Stimulated activated CD4-positive, alpha-beta T cell treated with anti-CD3 and anti-CD28 coated beads, Interleukin-12 subunit alpha, Interleukin-12 subunit beta, amount 100 ng/mL, for 4 hours (primary cell): ENCODE measurements around the gene CKS1B.

Experiments
- DNase-seq: peaks from one replicate; pipeline ENCODE4 v3.0.0-alpha.2; 2020

Gene CKS1B

DNA sequence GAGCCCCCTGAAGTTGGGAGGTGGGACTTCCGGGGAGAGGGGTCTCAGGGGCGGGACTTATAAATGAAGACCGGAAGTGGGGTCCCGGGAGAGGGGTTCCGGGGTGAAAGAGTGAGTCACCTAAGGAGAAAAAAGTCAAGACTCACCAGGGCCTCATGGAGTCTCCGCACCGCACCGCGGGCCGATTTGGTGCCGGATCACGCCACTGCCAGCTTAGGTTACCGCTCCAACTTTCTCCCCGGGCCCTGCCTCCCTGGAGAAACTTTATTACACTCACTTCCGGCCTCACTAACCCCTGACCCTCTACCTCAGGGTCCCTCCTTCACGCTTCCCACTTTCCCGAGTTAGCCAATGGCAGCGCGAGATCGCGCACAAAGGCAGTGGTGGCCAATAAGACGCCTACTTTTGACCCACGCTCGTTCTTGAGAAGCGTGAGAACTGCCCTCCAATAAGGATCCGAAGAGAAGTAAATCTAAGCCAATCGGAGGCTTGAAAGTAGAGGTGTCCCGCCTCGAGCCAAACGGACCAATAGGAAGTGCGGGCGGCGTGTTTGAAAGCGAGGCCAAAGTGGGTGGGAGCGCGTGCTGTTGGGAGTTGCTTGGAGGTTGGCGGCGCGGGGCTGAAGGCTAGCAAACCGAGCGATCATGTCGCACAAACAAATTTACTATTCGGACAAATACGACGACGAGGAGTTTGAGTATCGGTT, at the start of gene CKS1B:
Gene CKS1B, plus strand, starts transcription at position 580 of the 706 bp plus-strand sequence. Its CDS starts 65 bp downstream, at position 645.
- peak; percentile 89 for DNase-seq

DNA sequence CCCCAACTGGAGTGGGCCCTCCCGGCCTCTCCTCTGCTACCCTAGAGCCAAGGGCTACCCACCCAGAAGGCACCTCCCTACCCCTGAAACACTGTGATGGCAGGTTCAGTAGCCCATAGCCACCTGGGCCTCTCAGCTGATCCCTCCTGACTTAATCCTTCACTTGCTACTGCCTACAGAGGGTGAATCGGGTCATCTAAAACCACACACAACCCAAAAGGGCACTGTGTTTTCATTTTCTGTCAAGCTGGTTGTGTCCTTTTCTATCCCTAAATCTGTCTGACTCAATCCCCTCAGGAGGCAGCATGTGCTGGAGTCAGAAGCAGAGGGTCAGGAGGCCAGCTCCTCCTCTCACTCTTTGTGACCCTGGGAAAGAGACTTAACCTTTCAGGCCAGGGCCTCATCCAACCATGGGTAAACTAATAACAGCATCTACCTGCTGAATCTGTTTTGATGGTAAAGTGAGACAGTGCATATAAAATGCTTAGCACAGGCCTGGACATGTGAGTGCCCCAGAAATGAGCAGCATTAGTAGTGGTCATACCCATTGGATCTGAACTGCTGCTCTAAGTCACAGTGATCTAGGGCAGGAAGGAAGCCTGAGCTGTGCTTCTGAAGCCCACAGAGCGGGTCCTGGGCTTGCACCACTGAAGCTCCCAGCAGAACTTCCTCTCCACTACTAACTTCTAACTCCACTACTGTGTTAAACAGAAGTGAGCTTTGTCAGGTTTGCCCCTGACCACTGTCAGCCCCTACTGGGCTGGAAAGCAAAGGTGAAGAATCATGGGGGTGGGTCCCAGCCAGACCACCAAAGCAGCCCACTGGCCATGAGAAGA, 48.9 kb upstream of the CKS1B start:
- no peak for DNase-seq

DNA sequence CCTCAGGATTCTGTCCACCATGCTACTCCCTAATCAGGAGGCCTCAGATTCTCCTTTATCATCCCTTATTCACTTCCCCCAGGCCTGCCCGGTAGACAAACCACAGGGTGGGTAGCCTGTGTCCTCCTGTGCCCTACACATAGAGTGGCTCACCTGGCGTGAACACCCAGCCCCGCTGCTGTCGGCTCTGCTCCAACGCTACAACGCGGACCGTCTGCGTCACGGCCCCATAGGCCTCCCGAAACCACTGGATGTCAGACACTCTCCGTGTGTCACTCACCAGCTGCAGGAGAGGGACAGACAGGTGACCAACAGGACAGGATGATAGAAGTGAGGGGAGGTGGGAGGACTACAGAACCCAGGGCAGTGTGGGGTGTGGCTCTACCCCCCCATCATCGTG, 48.3 kb upstream of the CKS1B start:
- DNase-seq, result no peak

DNA sequence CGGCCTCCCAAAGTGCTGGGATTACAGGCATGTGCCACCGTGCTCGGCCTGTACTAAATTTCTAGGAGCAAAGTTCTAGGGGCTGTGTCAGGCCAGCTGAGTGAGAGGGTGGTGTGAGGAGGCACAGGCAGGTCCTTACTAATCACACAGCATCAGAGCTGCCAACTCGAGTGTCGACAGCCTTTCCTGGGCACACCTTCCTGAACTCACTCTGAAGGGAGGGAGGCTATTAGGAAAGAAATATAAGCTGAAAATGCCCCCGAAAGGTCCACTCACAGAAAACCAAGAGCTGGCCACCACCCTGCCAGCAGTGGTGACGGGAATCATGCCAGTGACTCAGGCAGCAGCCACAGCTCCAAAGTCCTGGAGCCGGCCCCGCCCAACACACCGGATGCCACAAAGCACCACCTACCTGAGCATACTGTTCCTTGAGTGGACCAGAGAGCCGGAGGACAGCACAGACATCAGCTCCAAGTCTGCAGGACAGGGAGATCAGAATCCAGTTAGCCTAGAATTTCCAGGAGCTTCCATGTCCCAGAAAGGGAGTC, 42.5 kb upstream of the CKS1B start:
- DNase-seq, result no peak

DNA sequence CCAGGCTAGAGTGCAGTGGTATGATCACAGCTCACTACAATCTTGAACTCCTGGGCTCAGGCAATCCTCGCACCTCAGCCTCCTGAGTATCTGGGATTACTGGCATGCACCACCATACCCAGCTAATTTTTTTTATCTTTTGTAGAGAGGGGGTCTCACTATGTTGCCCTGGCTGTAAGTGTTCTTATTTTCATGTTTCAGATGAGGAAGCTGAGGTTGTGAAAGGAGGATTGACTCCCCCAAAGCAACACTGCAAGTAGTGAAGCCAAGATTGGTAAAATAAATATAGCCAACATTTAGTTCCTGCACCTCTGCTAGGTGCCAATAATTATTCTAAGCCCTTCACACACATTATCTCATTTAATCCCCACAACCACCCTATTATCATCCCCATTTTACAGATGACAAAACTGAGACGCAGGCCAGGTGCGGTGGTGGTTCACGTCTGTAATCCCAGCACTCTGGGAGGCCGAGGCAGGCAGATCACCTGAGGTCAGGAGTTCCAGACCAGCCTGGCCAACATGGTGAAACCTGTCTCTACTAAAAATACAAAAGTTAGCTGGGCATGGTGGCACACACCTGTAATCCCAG, 40.0 kb upstream of the CKS1B start:
- DNase-seq, result no peak

- no peak for DNase-seq
These were observed 38.5 kb upstream of the CKS1B start for GRCh38 chr1:154935749-154936554.

DNA sequence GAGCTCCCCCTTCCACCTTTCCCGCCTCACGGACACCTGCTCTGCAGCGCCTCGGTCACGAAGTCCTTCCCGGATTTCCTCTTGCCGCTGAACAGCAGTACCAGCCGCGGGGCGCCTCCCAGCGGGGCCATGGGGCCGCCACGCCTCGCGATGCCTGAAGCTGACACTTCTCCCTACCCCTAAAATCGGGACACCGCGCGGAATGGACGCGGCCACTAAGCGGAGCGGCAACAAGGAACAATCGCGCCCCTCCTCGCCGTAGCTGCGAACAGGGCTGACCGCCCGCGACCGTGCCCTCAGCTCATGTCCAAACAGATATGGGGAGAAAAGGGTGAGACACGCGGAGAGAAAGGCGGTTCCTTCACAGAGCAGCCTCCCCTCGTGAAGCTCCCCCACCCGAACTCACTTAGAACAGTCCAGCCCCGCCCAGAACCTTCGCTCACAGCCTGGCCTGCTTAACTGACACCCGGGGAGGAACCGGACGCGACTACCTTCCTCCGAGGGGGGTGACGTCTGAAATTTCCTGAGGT, 37.9 kb upstream of the CKS1B start, which contains the start of gene PMVK:
Gene PMVK, minus strand, starts transcription at position 165 of the 530 bp plus-strand sequence. Its CDS starts 34 bp downstream, at position 131.
- DNase-seq, result peak; percentile 92

GRCh38 chr1:154937085-154937987, 37.1 kb upstream of the CKS1B start:
- DNase-seq, result peak; percentile 86

- DNase-seq, result no peak
These were observed 36.5 kb upstream of the CKS1B start for GRCh38 chr1:154937988-154938386.

- DNase-seq, result no peak
These were observed 35.7 kb upstream of the CKS1B start for GRCh38 chr1:154938604-154939399.

DNA sequence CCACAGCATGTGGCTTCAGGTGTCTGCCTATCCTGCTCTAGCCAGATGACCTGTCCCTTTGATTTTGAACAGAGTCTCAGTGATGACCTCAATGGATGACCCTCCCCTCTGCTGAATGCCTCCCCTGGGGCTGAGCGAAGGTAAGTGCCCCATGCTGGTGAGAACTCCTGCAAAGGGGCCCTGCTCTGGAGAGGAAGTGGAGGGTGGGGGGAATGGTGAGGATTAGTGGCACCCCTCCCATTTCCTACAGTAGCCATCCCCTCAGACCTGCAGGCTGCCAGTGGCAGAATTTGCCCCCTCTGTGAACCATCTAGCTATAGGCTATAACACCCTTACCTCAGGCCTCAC, 34.3 kb upstream of the CKS1B start:
- DNase-seq, result no peak

GRCh38 chr1:154940651-154941194, 33.8 kb upstream of the CKS1B start:
- no peak for DNase-seq

DNA sequence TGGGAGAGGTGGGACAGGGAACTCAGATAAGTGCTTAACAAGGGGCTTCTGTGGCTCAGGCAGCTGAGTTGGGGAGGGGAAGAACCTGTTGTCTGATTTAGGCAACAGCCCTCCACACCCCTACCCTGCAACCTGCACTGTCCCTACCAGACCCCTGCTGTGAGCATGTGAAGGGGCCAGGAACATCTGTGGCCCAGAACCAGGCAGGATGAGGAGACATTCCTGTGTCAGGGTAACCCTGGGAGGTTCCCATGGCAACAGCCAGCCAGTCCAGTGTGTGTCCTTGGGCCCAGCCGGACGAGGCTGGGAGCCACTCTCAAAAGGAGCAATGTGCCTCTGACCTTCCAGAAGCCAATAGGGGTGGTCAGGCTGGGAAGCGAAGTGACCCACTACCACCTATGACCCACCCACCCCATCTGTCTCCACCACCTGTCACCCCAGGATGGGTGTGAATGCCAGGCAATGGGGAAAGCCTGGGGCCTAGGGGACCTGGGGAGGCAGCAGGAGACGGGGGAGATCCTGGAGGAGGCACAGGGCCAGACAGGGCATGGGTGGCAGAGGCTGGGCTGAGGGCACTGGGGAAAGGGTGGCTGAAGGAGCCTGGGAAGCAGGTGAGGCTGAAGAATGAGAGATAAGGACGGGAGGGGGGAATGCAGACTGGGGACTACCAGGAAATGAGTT, 33.0 kb upstream of the CKS1B start:
- no peak for DNase-seq

- peak; percentile 46 for DNase-seq
These were observed 30.7 kb upstream of the CKS1B start for GRCh38 chr1:154943649-154944400.

DNA sequence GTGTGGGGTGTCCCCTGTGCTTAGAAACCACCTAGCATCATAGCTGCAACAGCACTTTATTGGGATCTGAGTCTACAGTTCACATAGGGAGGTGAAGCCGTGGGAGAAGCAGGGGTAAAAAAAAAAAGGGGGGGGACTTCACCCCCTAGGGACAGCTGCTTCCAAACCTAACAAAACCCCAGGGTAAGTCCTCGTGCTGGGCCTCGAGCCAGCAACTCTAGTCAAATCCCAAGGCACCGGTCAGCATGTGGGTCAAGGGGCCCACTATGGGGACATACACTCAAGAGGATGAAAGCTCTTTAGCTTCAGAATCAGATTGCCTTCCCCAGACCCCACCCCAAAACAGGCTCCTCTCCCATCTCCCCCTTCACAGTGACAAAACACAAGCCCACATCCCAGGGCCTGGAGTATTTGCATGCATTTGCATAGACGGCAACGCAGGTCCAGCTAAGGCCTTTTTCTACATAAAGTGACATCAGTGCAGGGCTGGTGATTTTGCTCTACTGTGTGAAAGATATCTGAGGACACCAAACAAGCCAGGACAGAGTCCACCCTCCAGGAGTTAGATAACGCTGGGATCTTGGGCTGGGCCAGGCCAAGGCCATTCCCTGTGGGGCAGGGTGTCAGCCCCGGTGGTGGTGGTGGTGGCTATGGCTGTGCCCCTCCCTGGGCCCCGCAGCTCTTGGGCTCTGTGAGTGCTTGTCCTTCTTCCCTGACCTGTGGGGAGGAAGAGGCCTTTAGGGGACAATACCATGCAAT, 29.9 kb upstream of the CKS1B start:
- no peak for DNase-seq

DNA sequence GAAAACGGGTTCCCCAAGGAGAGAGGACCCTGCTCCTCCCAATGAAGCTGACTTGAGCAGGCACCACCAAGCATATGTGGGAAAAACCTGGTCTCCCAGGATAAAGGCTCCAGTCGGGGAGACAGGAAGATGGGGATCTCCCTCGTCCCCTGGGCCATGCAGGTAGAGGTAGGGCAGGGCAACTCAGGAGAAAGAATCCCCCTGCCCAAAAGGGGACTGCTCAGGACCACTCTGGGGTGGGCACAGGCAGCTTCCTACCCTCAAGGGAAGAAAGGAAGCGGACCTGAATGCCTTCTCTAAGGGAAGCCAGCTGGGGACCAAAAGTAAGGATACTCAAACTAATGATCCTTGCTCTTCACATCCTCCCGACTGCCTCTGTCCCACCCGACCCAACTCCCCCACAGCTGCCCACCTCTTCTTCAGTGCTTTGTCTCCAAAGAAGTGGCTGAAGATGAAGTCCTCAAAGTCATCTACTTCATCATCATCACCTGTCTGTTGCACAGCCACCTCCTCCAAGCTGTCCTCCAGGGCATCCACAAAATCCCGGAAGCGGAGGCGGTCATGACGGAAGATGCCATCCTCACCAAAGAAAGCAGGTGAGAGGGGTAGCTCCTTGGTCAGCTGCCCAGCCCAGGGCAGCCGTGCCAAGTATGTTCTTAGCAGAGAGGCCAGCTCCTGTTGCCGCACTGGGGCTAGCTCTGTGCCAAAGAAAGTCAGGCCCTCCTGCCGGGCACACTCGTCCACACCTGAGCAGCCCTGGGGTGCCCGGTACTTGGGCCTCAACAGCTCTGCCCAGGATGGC, 29.1 kb upstream of the CKS1B start:
- no peak for DNase-seq
